GM23248 (cell line): Measurements from ENCODE around the gene ZDHHC1.

Experiments used
- EZH2 ChIP-seq: fragments of 200-600 bp; sonication (generic); IDR thresholded peaks from 2 replicates; pipeline ENCODE4 v1.6.1; 2018; ENCODE audit warnings: antibody characterized with exemption, mild to moderate bottlenecking; ENCODE audit not compliant: insufficient read depth, poor library complexity, severe bottlenecking
- EZH2phosphoT487 ChIP-seq: fragments of 200-600 bp; sonication (generic); IDR thresholded peaks from 2 replicates; pipeline ENCODE4 v1.6.1; 2018; ENCODE audit warnings: antibody characterized with exemption, moderate library complexity, mild to moderate bottlenecking, low read depth; ENCODE audit not compliant: insufficient read depth

GRCh38 chr16:67423015-67423414, 6.7 kb upstream of the ZDHHC1 start:
- TF ChIP-seq EZH2 (no peak), EZH2phosphoT487 (no peak)
